Thyroid gland (tissue), 4 donors: ENCODE data around the gene GNG3.

Experiments
- CTCF ChIP-seq, 6 experiments: fragments of 200-600 bp in 3 of 6; fragments of 450-650 bp in 3 of 6; sonication (generic) in 3 of 6; IDR thresholded peaks; one replicate each; pipeline ENCODE4 v1.5.1; 2016 to 2019; ENCODE audit warnings: antibody characterized with exemption in 6 of 6, mild to moderate bottlenecking in 2 of 6, inconsistent platforms in 1 of 6, moderate library complexity in 1 of 6
- POLR2A ChIP-seq, 2 donors: fragments of 450-650 bp; IDR thresholded peaks; one replicate each; pipeline ENCODE4 v1.6.1; 2017; ENCODE audit warnings: antibody characterized with exemption in 2 of 2, mild to moderate bottlenecking in 2 of 2, moderate library complexity in 1 of 2

GRCh38 chr11:62671236-62671607 lies 36.3 kb upstream of the GNG3 start:
- TF ChIP-seq CTCF (IDR thresholded peaks at IDR 0.05) (no peak), POLR2A (IDR thresholded peaks at IDR 0.05) (no peak)
